GM19324 (cell line): ENCODE results near the gene GPR142.

Experiments
- ATAC-seq: cut with Tn5 transposase; IDR thresholded peaks from one replicate; pipeline ENCODE4 v1.9.1; 2021; ENCODE audit warnings: mild to moderate bottlenecking, moderate library complexity; ENCODE audit not compliant: unreplicated experiment, low FRiP score

The GPR142 gene

GRCh38 chr17:74417178-74418045 lies 50.1 kb downstream of the GPR142 start:
- peak; percentile 77 for ATAC-seq

GRCh38 chr17:74419928-74420411 lies 52.7 kb downstream of the GPR142 start:
- no peak for ATAC-seq
